Measurements from ENCODE around the gene UPK2.
"Not testable (repeated sequence)": the region's sequence is repeated elsewhere in the genome, so short reads cannot be mapped to it uniquely, and the experiment has no call there.

UPK2 gene

DNA sequence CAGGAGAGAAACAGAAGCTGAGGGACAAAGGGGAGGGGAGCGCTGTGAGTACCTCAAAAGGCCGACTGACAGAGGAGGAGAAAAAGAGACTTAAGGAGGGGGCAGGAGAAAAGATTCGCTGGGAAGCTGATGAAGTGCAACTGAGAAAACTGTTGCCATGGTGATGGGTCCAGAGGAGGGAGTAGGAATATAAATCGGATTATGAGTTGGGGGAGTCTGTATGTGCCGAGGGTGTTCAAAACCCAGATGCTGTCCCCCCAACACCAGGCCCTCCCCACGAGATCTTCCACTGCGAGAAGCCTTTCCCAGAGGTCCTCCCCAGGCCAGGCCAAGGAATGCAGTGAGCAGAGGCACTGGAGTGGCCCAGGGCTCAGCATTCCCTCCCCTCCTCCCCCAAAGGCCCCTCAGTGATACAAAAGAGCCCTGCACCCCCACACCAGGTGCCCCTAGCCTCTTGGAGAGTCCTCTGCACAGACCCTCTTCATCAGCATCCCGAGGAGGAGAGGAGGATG lies 16.6 kb upstream of the UPK2 start:
- no peak for DNase-seq

DNA sequence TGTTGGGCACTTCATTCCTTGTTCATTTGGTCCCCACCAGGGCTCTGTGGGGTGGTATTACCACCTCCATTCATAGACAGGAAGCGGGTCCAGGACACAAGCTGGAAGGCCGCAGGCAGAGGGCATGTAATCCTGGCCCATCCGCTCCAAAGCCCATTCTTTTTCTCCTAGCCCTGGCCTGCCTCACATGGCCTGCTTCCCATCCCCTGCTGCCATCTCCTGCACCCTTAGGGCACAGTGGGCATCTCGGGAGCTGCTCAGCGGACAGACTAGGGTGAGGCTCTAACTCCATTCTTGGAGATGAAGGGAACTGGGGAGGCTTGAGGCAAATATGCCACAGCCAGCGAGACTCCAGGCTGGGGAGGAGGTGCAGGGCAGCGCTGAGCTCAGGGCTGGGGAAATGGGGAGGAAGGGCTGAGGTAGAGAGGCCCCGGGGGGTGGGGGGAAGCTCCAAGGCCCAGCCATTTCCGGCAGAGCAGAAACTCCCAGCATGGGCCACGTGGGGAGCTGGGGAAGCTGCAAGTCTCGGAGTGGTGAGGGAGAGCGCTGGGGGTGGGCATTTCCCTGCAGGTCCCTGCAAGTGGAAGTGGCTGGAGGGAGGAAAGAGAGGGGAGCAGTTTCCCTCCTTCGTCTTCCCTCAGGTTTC lies 16.0 kb upstream of the UPK2 start:
- DNase-seq, result peak; percentile 30 to 46

DNA sequence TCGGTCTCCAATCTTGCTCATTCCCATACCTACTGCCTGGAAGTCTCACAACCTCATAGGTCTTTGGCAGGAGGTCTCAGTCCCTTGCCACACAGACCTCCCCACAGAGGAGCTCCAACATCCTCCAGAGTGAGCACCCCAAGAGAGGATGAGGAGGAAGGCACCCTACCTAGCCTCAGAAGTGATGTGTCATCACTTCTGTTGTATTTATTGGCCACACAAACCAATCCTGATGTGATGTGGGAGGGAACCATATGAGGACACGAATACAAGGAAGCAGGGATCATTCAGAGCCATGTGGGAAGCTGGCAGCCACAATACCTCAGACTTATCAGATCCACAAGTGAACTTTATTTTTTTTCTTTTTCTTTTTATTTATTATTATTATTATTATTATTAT lies 9.0 kb upstream of the UPK2 start:
- DNase-seq, result no peak

DNA sequence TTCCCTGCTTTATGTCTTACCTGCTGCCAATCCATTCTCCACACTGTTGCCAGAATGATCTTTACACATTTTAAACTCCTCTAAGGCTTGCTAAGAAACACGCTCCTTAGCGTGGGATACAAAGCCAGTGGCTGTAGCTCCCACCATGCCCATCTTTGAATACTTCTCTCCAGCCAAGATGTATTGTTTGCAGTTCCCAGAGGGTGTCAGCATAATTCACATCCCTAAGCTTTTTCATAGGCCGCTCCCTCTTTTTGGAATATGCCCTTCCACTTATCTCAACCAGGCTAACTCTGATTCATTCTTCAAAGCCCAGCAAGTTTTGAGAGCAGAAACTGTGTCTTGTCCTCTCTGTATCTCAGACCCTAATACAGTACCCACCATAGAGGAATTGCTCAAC lies 8.1 kb upstream of the UPK2 start:
- DNase-seq, result no peak

DNA sequence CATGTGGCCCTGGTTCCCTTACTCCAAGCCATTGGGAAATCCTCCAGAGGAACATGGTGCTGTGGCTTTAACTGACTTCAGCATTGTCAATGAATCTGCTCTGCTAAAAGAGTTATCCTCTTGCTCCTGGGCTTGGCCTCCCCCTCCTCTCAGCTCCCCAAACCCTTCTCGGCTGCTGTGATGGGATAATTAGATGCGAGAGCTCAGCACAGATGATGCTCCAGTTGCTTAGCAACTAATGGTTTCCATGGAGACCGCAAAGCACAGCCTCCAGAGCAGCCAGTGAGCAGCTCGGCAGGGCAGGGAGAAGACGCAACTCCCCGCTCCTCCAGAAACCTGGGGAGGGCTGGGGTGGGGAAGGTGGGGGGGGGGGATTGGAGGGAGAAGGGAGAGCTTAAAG lies 2.8 kb upstream of the UPK2 start:
- no peak for DNase-seq

DNA sequence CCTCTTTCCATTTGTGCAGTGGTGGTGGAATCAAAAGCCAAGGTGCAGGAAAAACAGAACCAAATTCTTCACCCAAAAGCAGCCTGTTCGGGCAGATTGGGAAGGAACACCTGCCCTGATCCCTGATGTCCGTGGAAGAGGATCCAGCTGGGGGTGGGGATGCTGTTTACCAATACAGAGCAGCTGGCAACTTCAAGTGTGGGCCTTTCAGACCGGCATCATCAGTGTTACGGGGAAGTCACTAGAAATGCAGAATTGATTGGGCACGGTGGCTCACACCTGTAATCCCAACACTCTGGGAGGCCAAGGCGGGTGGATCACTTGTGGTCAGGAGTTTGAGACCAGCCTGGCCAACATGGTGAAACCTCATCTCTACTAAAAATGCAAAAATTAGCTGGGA lies 2.1 kb upstream of the UPK2 start:
- not testable (repeated sequence) for DNase-seq

DNA sequence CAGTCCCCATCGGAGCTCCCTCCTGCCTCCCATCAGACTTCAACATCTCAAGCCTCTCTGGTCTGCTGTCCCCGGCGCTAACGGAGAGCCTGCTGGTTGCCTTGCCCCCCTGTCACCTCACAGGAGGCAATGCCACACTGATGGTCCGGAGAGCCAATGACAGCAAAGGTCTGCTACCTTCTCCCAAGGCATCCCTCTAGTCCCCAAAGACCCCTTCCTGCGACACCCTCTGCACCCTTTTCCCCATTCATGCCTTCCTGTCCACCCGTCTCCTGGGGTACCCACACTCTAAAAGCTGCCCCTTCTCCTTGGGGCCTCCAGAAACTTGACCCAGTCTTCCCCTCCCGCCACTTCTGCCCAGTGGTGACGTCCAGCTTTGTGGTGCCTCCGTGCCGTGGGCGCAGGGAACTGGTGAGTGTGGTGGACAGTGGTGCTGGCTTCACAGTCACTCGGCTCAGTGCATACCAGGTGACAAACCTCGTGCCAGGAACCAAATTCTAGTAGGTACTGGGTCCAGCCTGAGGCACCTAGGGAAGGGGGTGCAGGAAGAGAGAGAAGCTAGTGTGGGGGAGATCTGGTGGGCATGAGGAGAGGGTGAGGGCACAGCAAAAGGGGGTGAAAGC lies 860 bp downstream of the UPK2 start:
- DNase-seq, result no peak

DNA sequence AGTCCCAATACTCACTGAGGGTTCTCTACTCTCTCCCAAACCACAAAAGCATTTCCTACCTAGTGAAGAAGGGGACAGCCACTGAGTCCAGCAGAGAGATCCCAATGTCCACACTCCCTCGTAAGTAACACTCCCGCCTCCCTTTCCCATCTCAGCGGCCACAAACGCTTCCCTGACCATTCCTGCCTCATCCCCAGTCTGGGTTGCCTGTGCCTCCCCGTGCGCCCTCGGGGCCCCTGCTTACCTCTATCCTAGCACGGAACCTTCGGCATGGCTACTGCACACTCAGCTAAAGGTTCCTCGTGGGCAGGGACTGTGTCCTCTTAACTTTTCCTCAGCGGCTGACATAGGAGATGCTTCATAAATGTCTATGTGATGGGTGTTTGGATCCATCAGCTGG lies 1.5 kb downstream of the UPK2 start:
- DNase-seq, result no peak

DNA sequence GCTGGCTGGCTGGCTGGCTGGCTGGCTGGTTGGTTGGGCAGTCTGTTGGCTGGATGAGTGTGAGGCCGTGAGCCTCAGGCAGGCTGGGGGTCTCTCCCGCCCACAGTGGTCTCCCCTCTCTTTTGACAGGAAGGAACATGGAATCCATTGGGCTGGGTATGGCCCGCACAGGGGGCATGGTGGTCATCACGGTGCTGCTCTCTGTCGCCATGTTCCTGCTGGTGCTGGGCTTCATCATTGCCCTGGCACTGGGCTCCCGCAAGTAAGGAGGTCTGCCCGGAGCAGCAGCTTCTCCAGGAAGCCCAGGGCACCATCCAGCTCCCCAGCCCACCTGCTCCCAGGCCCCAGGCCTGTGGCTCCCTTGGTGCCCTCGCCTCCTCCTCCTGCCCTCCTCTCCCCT lies 1.9 kb downstream of the UPK2 start:
- no peak for DNase-seq

DNA sequence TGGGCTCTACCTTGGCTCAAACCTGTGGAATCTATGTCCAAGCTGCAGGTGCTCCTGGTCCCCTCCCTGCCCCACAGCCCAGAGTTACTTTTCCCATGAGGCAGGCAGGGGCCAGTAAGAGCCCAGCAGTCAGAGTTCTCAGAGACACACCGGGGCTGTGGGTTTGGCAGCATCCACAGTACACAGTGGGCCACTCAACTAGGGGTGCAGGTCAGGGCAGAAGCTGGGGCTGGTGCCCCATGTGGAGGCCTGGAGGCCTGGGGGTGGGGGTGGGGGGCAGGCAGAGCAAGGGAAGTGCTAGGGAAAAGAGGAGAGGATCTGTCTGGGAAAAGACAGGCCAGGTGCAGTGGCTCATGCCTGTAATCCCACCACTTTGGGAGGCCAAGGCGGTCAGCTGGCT lies 2.5 kb downstream of the UPK2 start:
- DNase-seq, result no peak

DNA sequence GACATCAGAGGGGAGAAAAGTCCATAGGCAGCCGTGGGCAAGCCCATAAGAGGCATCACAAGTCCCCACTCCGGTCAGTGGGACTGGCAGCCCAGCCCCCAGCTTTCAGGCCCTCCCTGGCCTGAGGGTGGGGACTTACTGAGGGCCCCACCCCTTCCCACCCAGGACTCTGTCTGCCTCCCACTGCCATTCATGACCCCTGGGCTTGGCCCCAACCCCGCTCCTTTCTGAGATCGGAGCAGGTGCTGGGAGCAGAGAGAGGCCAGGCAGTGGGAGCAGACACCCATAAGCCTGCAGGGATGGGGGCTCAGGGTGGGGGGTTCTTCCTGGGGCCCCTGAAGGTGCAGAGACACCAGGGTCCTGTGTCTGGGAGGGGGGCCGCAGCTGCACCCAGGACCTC lies 5.1 kb downstream of the UPK2 start:
- DNase-seq, result no peak

DNA sequence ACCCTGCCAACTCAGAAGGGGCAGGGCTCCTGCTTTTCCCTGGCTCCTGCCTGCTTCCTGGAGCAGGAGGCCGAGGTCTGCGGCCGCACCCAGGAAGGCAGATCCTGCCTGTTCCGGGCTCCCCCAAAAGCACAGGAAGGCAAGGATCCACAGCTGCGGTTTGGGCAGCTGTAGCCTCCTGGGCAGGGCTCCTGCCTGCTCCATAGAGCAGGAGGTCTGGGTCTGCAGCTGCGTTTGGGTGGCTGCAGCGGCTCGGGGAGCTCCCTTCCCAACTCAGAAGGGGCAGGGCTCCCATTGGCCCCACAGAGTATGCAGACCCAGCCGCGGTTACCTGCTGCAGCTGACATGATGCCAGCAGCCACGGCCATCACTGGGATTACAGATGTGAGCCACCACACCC lies 5.5 kb downstream of the UPK2 start:
- DNase-seq, result no peak

DNA sequence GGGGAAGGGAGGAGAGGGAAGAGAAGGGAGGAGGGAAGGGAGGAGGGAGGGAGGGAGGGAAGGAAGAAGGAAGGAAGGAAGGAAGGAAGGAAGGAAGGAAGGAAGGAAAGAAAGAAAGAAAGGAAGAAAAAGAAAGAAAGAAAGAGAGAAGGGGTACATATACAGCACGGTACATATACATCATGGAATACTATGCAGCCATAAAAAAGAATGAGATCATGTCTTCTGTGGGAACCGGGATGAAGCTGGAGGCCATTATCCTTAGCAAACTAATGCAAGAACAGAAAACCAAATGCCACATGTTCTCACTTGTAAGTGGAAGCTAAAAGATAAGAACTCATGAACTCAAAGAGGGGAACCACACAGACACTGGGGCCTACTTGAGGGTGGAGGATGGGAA lies 13.4 kb downstream of the UPK2 start:
- DNase-seq, result not testable (repeated sequence)

DNA sequence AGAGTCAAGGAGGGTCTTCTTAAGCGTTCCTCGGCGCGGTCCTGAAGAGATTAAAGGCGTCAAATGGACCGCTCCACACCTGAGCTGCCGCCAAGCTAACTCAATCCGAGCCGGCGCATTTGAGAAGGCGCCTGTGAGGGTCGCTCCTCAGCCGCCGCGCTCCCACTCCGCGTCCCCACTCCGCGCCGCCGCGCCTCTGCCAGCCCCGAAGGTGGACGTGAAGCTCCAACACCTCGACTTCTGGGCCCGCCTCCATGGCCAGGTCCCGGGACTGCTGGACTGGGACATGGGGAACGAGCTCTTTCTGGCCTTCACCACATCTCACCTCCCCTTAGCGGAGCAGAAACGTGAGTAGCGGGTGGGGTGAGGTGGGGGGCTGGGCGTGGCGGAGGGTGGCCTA lies 15.5 kb downstream of the UPK2 start, which contains the start of gene FOXR1:
FOXR1 (plus strand) TSS at position 116 of the 400 bp plus-strand sequence; CDS start at position 287, 171 bp downstream.
- no peak for DNase-seq

DNA sequence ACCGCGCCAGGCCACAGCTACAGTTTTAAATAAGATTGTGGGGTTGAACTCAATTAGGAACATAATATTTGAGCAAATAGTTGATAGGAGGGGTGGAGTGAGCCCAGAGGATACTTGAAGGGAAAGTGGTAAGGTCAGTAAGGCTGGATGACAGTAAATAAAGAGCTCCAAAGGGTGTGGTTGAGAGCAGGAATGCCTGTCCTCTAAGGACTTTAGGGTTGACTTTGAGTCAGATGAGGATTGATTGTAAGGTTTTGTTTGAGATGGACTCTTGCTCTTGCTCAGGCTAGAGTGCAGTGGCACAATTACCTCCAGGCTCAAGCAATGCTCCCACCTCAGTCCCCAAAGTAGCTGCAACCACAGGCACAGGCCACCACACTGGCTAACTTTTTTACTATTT lies 17.9 kb downstream of the UPK2 start:
- no peak for DNase-seq

DNA sequence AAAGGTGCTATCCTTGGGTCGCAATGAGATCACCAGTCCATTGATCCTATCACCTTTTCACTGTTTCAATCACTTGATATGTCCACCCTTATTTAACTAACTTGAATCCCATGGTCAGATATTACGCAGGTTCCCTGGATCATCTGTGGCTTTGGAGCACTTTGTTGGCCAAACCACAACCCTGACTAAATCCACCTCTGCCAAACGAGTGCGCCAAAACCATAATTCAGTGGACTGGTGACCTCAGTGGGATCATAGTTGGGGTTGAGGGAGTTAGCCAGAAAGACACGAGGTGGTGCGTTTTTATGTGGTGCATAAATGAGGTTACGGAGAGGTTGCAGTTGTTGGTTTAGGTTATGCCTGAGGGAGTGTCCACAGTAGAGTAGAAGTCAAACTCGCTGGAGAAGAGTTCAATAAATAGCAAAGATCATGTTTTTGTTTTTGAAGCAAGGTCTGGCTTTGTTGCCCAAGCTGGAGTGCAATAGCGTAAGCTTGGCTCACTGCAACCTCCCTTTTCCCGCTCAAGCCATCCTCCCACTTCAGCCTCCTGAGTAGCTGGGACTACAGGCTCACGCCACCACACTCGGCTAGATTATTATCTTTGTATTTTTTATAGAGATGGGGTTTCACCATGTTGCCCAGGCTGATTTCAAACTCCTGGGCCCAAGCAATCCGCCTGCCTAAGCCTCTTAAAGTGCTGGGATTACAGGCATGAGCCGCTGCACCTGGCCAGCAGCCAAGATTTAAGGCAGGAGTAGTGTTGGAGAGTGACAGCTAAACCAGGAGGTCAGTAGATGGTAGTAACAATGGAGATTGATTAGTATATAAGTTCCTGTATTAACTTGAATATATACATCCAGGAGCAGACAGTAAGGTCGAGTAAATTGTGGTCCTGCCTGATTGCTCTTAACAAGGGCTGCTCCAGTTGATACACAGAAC lies 19.9 kb downstream of the UPK2 start:
- DNase-seq, result no peak

DNA sequence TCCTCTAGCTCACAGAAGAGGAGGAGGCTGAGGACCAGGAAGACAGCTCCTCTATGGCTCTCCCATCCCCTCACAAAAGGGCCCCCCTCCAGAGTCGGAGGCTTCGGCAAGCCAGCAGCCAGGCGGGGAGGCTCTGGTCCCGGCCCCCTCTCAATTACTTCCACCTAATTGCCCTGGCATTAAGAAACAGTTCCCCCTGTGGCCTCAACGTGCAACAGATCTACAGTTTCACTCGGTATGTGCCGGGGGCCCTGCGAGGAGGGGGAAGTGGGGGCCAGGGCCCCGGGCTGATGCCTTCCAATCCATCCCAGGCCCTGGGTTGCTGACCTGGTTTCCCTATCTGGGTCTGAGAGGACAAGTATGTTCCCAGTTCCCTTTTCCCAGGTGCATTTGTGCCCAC lies 23.3 kb downstream of the UPK2 start:
- no peak for DNase-seq

DNA sequence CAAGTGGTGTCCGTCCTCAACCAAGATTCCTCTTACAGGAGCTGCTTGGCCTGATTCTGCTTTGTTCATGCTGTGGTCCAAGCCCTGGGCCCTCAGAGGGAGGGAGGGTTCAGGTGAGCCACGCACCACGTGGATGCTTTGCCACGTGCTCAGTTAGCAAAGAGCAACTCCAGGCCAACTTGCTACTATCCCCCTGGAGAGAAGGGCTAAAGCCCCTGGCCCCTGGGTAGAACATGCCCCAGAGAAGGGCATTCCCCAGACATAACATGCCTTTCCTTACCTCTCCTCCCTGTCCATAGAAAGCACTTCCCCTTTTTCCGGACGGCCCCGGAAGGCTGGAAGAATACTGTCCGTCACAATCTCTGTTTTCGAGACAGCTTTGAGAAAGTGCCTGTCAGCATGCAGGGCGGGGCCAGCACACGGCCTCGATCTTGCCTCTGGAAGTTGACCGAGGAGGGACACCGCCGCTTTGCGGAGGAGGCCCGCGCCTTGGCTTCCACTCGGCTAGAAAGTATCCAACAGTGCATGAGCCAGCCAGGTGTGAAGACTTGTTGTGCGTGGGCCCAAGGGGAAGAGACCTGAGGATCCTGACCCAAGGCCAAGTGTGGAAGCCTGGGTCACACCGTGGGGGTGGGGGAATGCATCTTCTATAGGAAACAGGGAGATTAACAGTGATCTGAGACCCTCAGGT lies 24.2 kb downstream of the UPK2 start:
- no peak for DNase-seq

DNA sequence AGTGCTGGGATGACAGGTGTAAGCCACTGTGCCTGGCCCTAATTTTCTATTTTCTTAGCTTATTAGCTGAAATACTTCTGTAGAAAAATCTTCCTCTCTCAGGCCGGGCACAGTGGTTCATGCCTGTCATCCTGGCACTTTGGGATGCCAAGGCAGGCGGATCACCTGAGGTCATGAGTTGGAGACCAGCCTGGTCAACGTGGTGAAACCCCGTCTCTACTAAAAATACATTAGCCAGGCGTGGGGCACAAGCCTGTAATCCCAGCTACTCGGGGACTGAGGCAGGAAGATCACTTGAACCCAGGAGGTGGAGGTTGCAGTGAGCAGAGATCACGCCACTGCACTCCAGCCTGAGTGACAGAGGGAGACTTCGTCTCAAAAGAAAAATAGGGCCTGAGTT lies 28.2 kb downstream of the UPK2 start:
- not testable (repeated sequence) for DNase-seq

DNA sequence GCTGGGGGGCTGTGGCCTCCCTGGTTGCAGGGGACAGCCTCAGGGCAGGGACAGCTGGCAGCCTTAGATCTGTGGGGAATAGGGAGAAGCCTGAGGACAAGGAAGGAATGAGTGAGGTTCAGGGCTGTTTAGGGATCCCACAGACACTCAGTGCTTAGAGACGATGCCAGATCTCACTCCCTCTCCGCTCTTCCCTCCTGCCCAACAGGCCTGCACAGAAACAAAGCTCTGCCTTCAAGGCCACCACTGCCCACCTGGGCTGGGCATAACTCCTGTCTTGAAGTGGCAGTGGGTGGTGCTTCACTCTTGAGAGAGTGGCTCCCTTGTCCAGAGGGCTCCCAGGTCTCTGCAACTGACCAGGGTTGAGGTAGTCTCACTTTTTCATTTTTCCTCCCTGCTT lies 28.7 kb downstream of the UPK2 start:
- DNase-seq, result no peak

DNA sequence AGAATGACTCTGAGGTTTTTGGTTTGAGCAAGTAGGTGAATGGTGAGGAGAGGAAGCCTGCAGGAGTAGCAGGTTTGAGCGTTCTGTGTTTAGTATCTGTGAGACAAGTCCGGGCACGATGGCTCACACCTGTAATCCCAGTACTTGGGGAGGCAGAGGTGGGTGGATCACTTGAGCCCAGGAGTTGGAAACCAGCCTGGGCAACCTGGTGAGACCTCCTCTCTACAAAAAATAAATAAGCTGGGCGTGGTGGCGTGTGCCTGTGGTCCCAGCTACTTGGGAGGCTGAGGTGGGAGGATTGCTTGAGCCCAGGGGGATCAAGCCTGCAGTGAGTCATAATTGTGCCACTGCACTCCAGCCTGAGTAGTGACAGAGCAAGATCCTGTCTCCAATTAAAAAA lies 32.2 kb downstream of the UPK2 start:
- DNase-seq, result no peak

DNA sequence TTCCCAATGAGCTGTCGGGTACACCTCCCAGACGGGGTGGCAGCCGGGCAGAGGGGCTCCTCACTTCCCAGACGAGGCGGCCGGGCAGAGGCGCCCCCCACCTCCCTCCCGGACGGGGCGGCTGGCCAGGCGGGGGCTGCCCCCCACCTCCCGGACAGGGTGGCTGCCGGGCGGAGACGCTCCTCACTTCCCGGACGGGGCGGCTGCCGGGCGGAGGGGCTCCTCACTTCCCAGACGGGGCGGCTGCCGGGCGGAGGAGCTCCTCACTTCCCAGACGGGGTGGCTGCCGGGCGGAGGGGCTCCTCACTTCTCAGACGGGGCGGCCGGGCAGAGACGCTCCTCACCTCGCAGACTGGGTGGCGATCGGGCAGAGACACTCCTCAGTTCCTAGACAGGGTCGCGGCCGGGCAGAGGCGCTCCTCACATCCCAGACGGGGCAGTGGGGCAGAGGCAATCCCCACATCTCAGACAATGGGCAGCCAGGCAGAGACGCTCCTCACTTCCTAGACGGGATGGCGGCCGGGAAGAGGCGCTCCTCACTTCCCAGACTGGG lies 35.5 kb downstream of the UPK2 start:
- DNase-seq, result not testable (repeated sequence)

Measured in CD4-positive, alpha-beta T cell treated with Interleukin-4 for 1 hour (primary cell).